Large intestine (tissue), 12 donors: ENCODE data around the gene HEPACAM. TPM values are rescaled to one million over a fixed set of nuclear protein-coding genes. Genes with fewer than 3 reads are reported as not detected.
"Not testable (repeated sequence)": the region's sequence is repeated elsewhere in the genome, so short reads cannot be mapped to it uniquely, and the experiment has no call there.

Source experiments
- DNase-seq, 2 donors: peaks; one replicate each; pipeline versions ENCODE4 v3.0.0 to v3.0.0-alpha.2; 2013
- H3K27ac ChIP-seq: one replicate; pipeline ENCODE4 v1.5.1; 2013; ENCODE audit warnings: low read length
- H3K27me3 ChIP-seq: 2 replicates; pipeline ENCODE4 v1.6.1; 2013; ENCODE audit warnings: low read length; ENCODE audit not compliant: control insufficient read depth, insufficient read depth
- H3K36me3 ChIP-seq: 2 replicates; pipeline ENCODE4 v1.6.1; 2013; ENCODE audit warnings: low read length; ENCODE audit not compliant: control insufficient read depth, insufficient read depth
- H3K4me1 ChIP-seq: one replicate; pipeline ENCODE4 v1.6.1; 2013; ENCODE audit warnings: low read length; ENCODE audit not compliant: control insufficient read depth, insufficient read depth
- H3K4me3 ChIP-seq: one replicate; pipeline ENCODE4 v1.5.1; 2013; ENCODE audit warnings: low read length
- H3K9me3 ChIP-seq: one replicate; pipeline ENCODE4 v1.6.1; 2013; ENCODE audit warnings: mild to moderate bottlenecking, low read depth, low read length, moderate library complexity; ENCODE audit not compliant: control insufficient read depth
- WGBS: methylation state at CpG from one replicate; pipeline ENCODE4 v1.1.5; 2013; ENCODE audit warnings: low lambda C conversion rate; ENCODE audit not compliant: insufficient coverage; 5-methylcytosine and 5-hydroxymethylcytosine counted together
- long read RNA-seq, 11 donors: transcript quantifications; one replicate each; lab custom pipeline, GENCODE V29; 2026
- polyA plus RNA-seq: library from polyadenylated mRNA; unstranded; fragments of 120-200 nt; gene quantifications from one replicate; pipeline ENCODE4 v1.2.1, GENCODE V29; 2013

HEPACAM gene
- 0.04 TPM for polyA plus RNA-seq
- long read RNA-seq, donor 1, result 0 reads
- long read RNA-seq, donor 2, result 0 reads
- long read RNA-seq, donor 3, result 0 reads
- long read RNA-seq, donor 4, result 0 reads
- long read RNA-seq, donor 5, result 0 reads
- long read RNA-seq, donor 6, result 0 reads
- long read RNA-seq, donor 7, result 0 reads
- long read RNA-seq, donor 8, result 0 reads
- long read RNA-seq, donor 9, result 0 reads
- long read RNA-seq, donor 10, result 0 reads
- long read RNA-seq, donor 11, result 0 reads

GRCh38 chr11:124935548-124936514, at the start of gene HEPACAM:
HEPACAM (minus strand) TSS chr11:124936047; CDS start chr11:124936006, 41 bp downstream.
- Histone ChIP-seq H3K27me3 (peaks cover 5% of the 10 kb centered on the region), H3K27ac (no peak within 1 kb of the TSS), H3K4me1 (no peaks in the 10 kb centered on the region), H3K4me3 (no peak within 1 kb of the TSS), H3K36me3 (no peaks in the 10 kb centered on the region), H3K9me3 (no peaks in the 10 kb centered on the region)
- WGBS, result 91% methylated on average over 7 of the region's 18 CpGs
- no peak for DNase-seq

GRCh38 chr11:124984512-124984854, 48.6 kb upstream of the HEPACAM start:
- no peaks in the 10 kb centered on the region for H3K36me3 ChIP-seq
- DNase-seq, result no peak
- H3K27me3 ChIP-seq, result no peaks in the 10 kb centered on the region
- no peak overlapping the region for H3K4me3 ChIP-seq
- H3K27ac ChIP-seq, result no peak overlapping the region
- H3K9me3 ChIP-seq, result no peaks in the 10 kb centered on the region
- H3K4me1 ChIP-seq, result no peaks in the 10 kb centered on the region
- no CpG with 5 or more reads among the region's 3 CpGs for WGBS

- no peaks in the 10 kb centered on the region for H3K27me3 ChIP-seq
- DNase-seq, result no peak
- no peak overlapping the region for H3K4me3 ChIP-seq
- no peaks in the 10 kb centered on the region for H3K9me3 ChIP-seq
- H3K27ac ChIP-seq, result no peak overlapping the region
- no peaks in the 10 kb centered on the region for H3K4me1 ChIP-seq
- H3K36me3 ChIP-seq, result no peaks in the 10 kb centered on the region
- WGBS, result no CpG with 5 or more reads among the region's 17 CpGs
These were observed 48.0 kb upstream of the HEPACAM start for GRCh38 chr11:124983674-124984511.

GRCh38 chr11:124982043-124982442, 46.2 kb upstream of the HEPACAM start:
- H3K4me3 ChIP-seq, result no peak overlapping the region
- no peaks in the 10 kb centered on the region for H3K9me3 ChIP-seq
- H3K27me3 ChIP-seq, result no peaks in the 10 kb centered on the region
- H3K4me1 ChIP-seq, result no peaks in the 10 kb centered on the region
- no peak overlapping the region for H3K27ac ChIP-seq
- no peak for DNase-seq
- H3K36me3 ChIP-seq, result no peaks in the 10 kb centered on the region

GRCh38 chr11:124978316-124978715, 42.5 kb upstream of the HEPACAM start:
- WGBS, result no CpG with 5 or more reads among the region's 2 CpGs
- no peak for DNase-seq
- no peaks in the 10 kb centered on the region for H3K27me3 ChIP-seq
- no peaks in the 10 kb centered on the region for H3K4me1 ChIP-seq
- no peaks in the 10 kb centered on the region for H3K36me3 ChIP-seq
- H3K27ac ChIP-seq, result no peak overlapping the region
- H3K4me3 ChIP-seq, result no peak overlapping the region
- H3K9me3 ChIP-seq, result no peaks in the 10 kb centered on the region

- H3K36me3 ChIP-seq, result no peaks in the 10 kb centered on the region
- WGBS, result 100% methylated on average over 1 of the region's 2 CpGs
- no peak for DNase-seq
- H3K4me3 ChIP-seq, result no peak overlapping the region
- H3K27ac ChIP-seq, result no peak overlapping the region
- no peaks in the 10 kb centered on the region for H3K4me1 ChIP-seq
- H3K27me3 ChIP-seq, result no peaks in the 10 kb centered on the region
- H3K9me3 ChIP-seq, result no peaks in the 10 kb centered on the region
These were observed 41.2 kb upstream of the HEPACAM start for GRCh38 chr11:124977006-124977405.

- Histone ChIP-seq H3K4me1 (no peaks in the 10 kb centered on the region), H3K27me3 (no peaks in the 10 kb centered on the region), H3K9me3 (no peaks in the 10 kb centered on the region), H3K4me3 (no peak overlapping the region), H3K27ac (no peak overlapping the region), H3K36me3 (no peaks in the 10 kb centered on the region)
- DNase-seq, result no peak
- 83% methylated on average over 1 of the region's 3 CpGs for WGBS
These were observed 40.7 kb upstream of the HEPACAM start for GRCh38 chr11:124976531-124976930.

GRCh38 chr11:124971810-124972209, 36.0 kb upstream of the HEPACAM start:
- H3K27ac ChIP-seq, result no peak overlapping the region
- H3K27me3 ChIP-seq, result no peaks in the 10 kb centered on the region
- H3K9me3 ChIP-seq, result no peaks in the 10 kb centered on the region
- no peak for DNase-seq
- no peak overlapping the region for H3K4me3 ChIP-seq
- no peaks in the 10 kb centered on the region for H3K4me1 ChIP-seq
- WGBS, result 71% methylated on average over 1 of the region's 2 CpGs
- H3K36me3 ChIP-seq, result no peaks in the 10 kb centered on the region

GRCh38 chr11:124970925-124971324, 35.1 kb upstream of the HEPACAM start:
- Histone ChIP-seq H3K36me3 (no peaks in the 10 kb centered on the region), H3K27ac (no peak overlapping the region), H3K4me3 (no peak overlapping the region), H3K27me3 (no peaks in the 10 kb centered on the region), H3K9me3 (no peaks in the 10 kb centered on the region), H3K4me1 (no peaks in the 10 kb centered on the region)
- no peak for DNase-seq
- WGBS, result no CpG with 5 or more reads among the region's 2 CpGs

GRCh38 chr11:124968197-124968596, 32.4 kb upstream of the HEPACAM start:
- not testable (repeated sequence) for H3K27ac ChIP-seq, DNase-seq, H3K9me3 ChIP-seq, H3K4me1 ChIP-seq, H3K4me3 ChIP-seq, H3K27me3 ChIP-seq, H3K36me3 ChIP-seq
- WGBS, result no CpG with 5 or more reads among the region's 13 CpGs
